ENCODE measurements around the gene PABPN1L. TPM values are rescaled to one million over a fixed set of nuclear protein-coding genes. Genes with fewer than 3 reads are reported as not detected.

The PABPN1L gene
- total RNA-seq, 1 experiment from 2014 or later = not detected

DNA sequence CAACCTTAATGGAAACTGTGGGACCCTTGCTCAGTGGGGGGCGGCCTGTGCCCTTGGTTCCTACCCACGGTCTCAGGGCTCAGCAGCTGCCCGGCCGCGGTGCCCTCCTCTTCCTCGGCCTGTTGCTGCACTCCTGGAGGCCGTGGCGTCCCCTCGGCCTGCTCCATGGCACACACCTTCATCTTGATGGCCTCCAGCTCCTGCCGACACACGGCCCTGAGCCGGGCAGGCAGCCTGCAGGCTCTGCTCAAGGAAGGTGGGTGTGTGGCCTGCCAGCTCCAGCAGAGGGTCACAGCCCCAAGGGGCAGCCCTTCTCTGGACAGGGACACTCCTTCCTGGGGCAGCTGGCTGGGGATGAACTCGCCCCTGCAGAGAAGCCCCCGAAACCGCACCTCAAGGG, 718 bp downstream of the PABPN1L start:
- no peaks in the 10 kb centered on the region; the same call in 1 of the 2 replicates for H3K27me3 ChIP-seq (ENCODE audit: low read length)
- H3K9me2 ChIP-seq (replicated peaks; ENCODE audit: insufficient read depth, low read length) = no peaks in the 10 kb centered on the region
- H3K27ac ChIP-seq (ENCODE audit: low read length) = no peak overlapping the region
- no peak overlapping the region for H3K9ac ChIP-seq (ENCODE audit: low read length)
- H3K79me2 ChIP-seq (ENCODE audit: low read length) = no peaks in the 10 kb centered on the region
- no peaks in the 10 kb centered on the region for H4K20me1 ChIP-seq (ENCODE audit: insufficient read depth, low read depth, low read length)
- no peak overlapping the region for H3K4me2 ChIP-seq (ENCODE audit: low read depth, low read length, poor library complexity, severe bottlenecking)
- DNase-seq = no peak
- H3K4me3 ChIP-seq (ENCODE audit: low read length) = no peak overlapping the region
- H3K36me3 ChIP-seq (ENCODE audit: insufficient read depth, low read length) = no peaks in the 10 kb centered on the region
- H2AFZ ChIP-seq (ENCODE audit: low read length) = no peak overlapping the region
- no peaks in the 10 kb centered on the region for H3K9me3 ChIP-seq (ENCODE audit: low read length)
- H3K4me1 ChIP-seq (ENCODE audit: low read length) = peaks cover 3% of the 10 kb centered on the region

DNA sequence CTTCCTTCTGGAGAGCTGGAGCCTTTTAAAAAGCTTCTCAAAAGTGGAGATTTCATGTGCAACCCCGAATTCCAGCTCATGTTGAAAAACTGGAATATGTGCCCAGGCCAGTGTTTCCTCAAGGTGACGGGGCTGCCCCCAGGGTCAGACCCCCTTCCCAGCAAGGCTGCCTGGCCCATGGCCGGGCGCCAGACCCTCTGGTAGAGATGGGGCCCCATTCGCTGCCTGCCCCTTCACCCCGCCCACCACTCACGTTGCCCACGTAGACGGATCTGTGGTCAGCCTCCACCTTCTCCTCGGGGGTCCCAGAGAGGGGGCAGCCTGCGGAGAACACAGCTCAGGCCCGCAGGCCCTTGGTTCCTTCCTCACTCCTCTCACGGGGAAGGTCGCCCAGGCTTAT, 1.1 kb downstream of the PABPN1L start:
- Histone ChIP-seq H3K27me3 (ENCODE audit: low read length) (no peaks in the 10 kb centered on the region), H3K9me2 (replicated peaks; ENCODE audit: insufficient read depth, low read length) (no peaks in the 10 kb centered on the region), H3K9me3 (ENCODE audit: low read length) (no peaks in the 10 kb centered on the region), H2AFZ (ENCODE audit: low read length) (no peak overlapping the region), H3K4me3 (ENCODE audit: low read length) (no peak overlapping the region), H3K27ac (ENCODE audit: low read length) (no peak overlapping the region), H3K79me2 (ENCODE audit: low read length) (no peaks in the 10 kb centered on the region), H3K9ac (ENCODE audit: low read length) (no peak overlapping the region), H3K4me1 (ENCODE audit: low read length) (no peaks in the 10 kb centered on the region; the same call in none of the 2 replicates), H4K20me1 (ENCODE audit: insufficient read depth, low read depth, low read length) (no peaks in the 10 kb centered on the region), H3K36me3 (ENCODE audit: insufficient read depth, low read length) (no peaks in the 10 kb centered on the region), H3K4me2 (ENCODE audit: low read depth, low read length, poor library complexity, severe bottlenecking) (no peak overlapping the region)
- no peak for DNase-seq

DNA sequence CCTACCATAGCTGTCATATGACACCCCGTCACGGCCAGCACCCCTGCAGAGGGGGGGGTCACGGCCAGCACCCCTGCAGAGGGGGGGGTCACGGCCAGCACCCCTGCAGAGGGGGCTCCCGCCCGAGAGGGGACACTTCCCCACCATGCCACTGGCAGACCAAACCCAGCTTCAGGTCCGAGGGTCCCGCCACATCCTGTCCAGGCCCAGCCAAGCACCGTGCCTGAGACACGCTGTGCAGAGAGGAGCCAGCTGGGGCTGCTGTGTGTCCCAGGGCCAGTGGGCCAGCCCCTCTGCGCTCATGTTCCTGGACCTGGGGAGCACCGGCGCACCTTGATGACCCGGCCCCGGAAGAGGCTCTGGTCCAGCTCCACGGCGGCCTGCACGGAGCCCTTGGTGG, 1.9 kb downstream of the PABPN1L start:
- Histone ChIP-seq H3K9me2 (replicated peaks; ENCODE audit: insufficient read depth, low read length) (no peaks in the 10 kb centered on the region), H2AFZ (ENCODE audit: low read length) (no peak overlapping the region), H3K4me1 (ENCODE audit: low read length) (no peaks in the 10 kb centered on the region; the same call in 1 of the 2 replicates), H3K4me2 (ENCODE audit: low read depth, low read length, poor library complexity, severe bottlenecking) (no peak overlapping the region), H3K36me3 (ENCODE audit: insufficient read depth, low read length) (no peaks in the 10 kb centered on the region), H3K27ac (ENCODE audit: low read length) (no peak overlapping the region), H3K27me3 (ENCODE audit: low read length) (no peaks in the 10 kb centered on the region), H3K9me3 (ENCODE audit: low read length) (no peaks in the 10 kb centered on the region), H3K4me3 (ENCODE audit: low read length) (no peak overlapping the region), H3K79me2 (ENCODE audit: low read length) (no peaks in the 10 kb centered on the region), H3K9ac (ENCODE audit: low read length) (no peak overlapping the region), H4K20me1 (ENCODE audit: insufficient read depth, low read depth, low read length) (no peaks in the 10 kb centered on the region)
- DNase-seq = no peak

DNA sequence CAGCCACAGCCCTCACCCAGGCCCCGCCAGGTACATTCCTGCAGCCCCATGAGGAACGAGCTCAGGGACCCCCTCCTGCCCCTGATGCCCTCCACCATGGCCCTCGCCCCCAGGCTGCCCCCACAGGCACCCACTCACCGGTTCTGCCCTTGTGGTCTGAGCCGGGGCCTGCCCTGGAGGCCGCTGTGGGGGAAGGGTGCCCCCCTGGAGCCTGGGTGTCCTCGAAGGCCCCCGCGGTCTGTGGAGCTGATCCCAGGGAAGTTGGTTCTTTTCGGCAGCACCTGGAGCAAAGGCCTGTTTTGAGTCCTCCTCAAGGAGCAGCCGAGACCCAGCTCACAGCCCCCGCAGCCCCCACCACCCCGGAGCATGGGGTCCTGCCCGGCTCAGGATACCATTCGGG, 2.4 kb downstream of the PABPN1L start:
- H4K20me1 ChIP-seq (ENCODE audit: insufficient read depth, low read depth, low read length) = no peaks in the 10 kb centered on the region
- H3K4me1 ChIP-seq (ENCODE audit: low read length) = no peaks in the 10 kb centered on the region; the same call in 1 of the 2 replicates
- H3K79me2 ChIP-seq (ENCODE audit: low read length) = no peaks in the 10 kb centered on the region
- no peak for DNase-seq
- H3K4me3 ChIP-seq (ENCODE audit: low read length) = no peak overlapping the region
- no peaks in the 10 kb centered on the region for H3K36me3 ChIP-seq (ENCODE audit: insufficient read depth, low read length)
- no peak overlapping the region for H2AFZ ChIP-seq (ENCODE audit: low read length)
- H3K27me3 ChIP-seq (ENCODE audit: low read length) = no peaks in the 10 kb centered on the region
- H3K9me3 ChIP-seq (ENCODE audit: low read length) = no peaks in the 10 kb centered on the region
- no peaks in the 10 kb centered on the region for H3K9me2 ChIP-seq (replicated peaks; ENCODE audit: insufficient read depth, low read length)
- no peak overlapping the region for H3K9ac ChIP-seq (ENCODE audit: low read length)
- no peak overlapping the region for H3K27ac ChIP-seq (ENCODE audit: low read length)
- H3K4me2 ChIP-seq (ENCODE audit: low read depth, low read length, poor library complexity, severe bottlenecking) = no peak overlapping the region

DNA sequence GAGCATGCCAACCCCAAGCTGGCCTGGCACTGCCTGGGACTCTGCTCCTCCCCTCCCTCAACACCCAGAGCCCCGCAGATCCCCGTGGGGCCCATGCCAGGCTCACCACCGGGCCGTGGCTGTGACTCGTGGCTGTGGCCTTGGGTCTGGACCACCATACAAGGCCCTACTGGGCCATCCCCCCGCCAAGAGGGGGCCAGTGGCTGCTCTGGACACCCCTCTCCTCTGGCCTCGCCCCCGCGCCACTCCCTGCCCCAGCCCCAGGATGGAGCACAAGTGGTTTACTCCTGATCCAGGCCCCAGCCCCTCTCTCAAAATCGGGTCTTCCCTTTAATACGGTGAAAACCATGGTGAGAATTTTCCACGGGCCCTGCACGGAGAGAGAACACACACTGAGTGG, 3.0 kb downstream of the PABPN1L start:
- H4K20me1 ChIP-seq (ENCODE audit: insufficient read depth, low read depth, low read length) = no peaks in the 10 kb centered on the region
- H3K27ac ChIP-seq (ENCODE audit: low read length) = no peak overlapping the region
- H2AFZ ChIP-seq (ENCODE audit: low read length) = no peak overlapping the region
- no peak overlapping the region for H3K4me2 ChIP-seq (ENCODE audit: low read depth, low read length, poor library complexity, severe bottlenecking)
- peaks cover 3% of the 10 kb centered on the region for H3K79me2 ChIP-seq (ENCODE audit: low read length)
- H3K4me1 ChIP-seq (ENCODE audit: low read length) = peaks cover under 1% of the 10 kb centered on the region; the same call in 1 of the 2 replicates
- DNase-seq = no peak
- H3K9ac ChIP-seq (ENCODE audit: low read length) = no peak overlapping the region
- no peaks in the 10 kb centered on the region for H3K27me3 ChIP-seq (ENCODE audit: low read length)
- H3K9me3 ChIP-seq (ENCODE audit: low read length) = no peaks in the 10 kb centered on the region
- no peaks in the 10 kb centered on the region for H3K36me3 ChIP-seq (ENCODE audit: insufficient read depth, low read length)
- no peaks in the 10 kb centered on the region for H3K9me2 ChIP-seq (replicated peaks; ENCODE audit: insufficient read depth, low read length)
- no peak overlapping the region for H3K4me3 ChIP-seq (ENCODE audit: low read length)

DNA sequence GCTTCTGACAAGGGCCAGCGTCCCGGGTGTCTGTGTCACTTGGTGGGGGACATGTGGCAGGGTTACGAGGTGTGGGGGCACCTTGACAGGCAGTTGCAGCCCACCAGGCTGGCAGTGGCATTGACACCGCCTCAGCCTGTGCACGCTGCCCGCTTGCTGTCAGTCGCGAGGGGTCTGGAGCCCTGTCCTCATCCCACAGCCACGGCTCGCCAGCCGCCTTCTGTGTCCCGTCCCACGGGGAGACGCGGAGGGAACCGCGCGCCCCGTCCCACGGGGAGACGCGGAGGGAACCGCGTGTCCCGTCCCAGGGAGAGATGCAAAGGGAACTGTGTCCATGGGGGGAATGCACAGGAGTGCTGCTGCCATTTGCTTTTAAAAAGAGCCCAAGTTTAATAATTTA, 3.5 kb downstream of the PABPN1L start:
- H3K4me3 ChIP-seq (ENCODE audit: low read length) = no peak overlapping the region
- no peak overlapping the region for H3K4me2 ChIP-seq (ENCODE audit: low read depth, low read length, poor library complexity, severe bottlenecking)
- H3K36me3 ChIP-seq (ENCODE audit: insufficient read depth, low read length) = no peaks in the 10 kb centered on the region
- no peak for DNase-seq
- H3K9ac ChIP-seq (ENCODE audit: low read length) = no peak overlapping the region
- H3K27ac ChIP-seq (ENCODE audit: low read length) = no peak overlapping the region
- no peaks in the 10 kb centered on the region for H3K9me3 ChIP-seq (ENCODE audit: low read length)
- H2AFZ ChIP-seq (ENCODE audit: low read length) = no peak overlapping the region
- peaks cover 5% of the 10 kb centered on the region for H3K4me1 ChIP-seq (ENCODE audit: low read length)
- H3K27me3 ChIP-seq (ENCODE audit: low read length) = no peaks in the 10 kb centered on the region
- H4K20me1 ChIP-seq (ENCODE audit: insufficient read depth, low read depth, low read length) = no peaks in the 10 kb centered on the region
- no peaks in the 10 kb centered on the region for H3K9me2 ChIP-seq (replicated peaks; ENCODE audit: insufficient read depth, low read length)
- H3K79me2 ChIP-seq (ENCODE audit: low read length) = peaks cover 8% of the 10 kb centered on the region

DNA sequence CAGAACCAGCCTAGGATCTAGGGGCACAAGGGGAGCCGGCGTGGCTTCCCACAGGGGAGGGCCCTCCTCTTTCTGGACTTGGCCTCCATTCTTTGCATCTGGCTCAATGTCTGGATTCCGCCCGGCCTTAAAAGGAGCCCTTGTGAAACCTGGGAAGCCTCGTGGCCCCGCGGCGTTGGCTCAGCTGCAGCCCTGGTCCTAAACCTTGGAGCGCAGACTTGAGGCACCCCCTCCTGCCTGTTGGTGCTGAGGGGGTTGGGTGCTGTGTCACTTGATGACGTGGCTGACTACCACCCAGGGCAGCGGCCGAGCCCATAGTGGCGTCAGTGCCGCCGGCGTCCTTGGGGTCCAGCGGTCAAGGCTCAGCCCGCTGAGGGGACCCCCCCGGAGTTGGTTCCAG, 5.1 kb downstream of the PABPN1L start:
- Histone ChIP-seq H4K20me1 (ENCODE audit: insufficient read depth, low read depth, low read length) (no peaks in the 10 kb centered on the region), H2AFZ (ENCODE audit: low read length) (no peak overlapping the region), H3K9ac (ENCODE audit: low read length) (no peak overlapping the region), H3K27me3 (ENCODE audit: low read length) (no peaks in the 10 kb centered on the region), H3K9me3 (ENCODE audit: low read length) (no peaks in the 10 kb centered on the region), H3K4me2 (ENCODE audit: low read depth, low read length, poor library complexity, severe bottlenecking) (no peak overlapping the region), H3K9me2 (replicated peaks; ENCODE audit: insufficient read depth, low read length) (no peaks in the 10 kb centered on the region), H3K4me3 (ENCODE audit: low read length) (no peak overlapping the region), H3K36me3 (ENCODE audit: insufficient read depth, low read length) (no peaks in the 10 kb centered on the region), H3K4me1 (ENCODE audit: low read length) (peaks cover 8% of the 10 kb centered on the region), H3K27ac (ENCODE audit: low read length) (no peak overlapping the region), H3K79me2 (ENCODE audit: low read length) (peaks cover 17% of the 10 kb centered on the region)
- no peak for DNase-seq

DNA sequence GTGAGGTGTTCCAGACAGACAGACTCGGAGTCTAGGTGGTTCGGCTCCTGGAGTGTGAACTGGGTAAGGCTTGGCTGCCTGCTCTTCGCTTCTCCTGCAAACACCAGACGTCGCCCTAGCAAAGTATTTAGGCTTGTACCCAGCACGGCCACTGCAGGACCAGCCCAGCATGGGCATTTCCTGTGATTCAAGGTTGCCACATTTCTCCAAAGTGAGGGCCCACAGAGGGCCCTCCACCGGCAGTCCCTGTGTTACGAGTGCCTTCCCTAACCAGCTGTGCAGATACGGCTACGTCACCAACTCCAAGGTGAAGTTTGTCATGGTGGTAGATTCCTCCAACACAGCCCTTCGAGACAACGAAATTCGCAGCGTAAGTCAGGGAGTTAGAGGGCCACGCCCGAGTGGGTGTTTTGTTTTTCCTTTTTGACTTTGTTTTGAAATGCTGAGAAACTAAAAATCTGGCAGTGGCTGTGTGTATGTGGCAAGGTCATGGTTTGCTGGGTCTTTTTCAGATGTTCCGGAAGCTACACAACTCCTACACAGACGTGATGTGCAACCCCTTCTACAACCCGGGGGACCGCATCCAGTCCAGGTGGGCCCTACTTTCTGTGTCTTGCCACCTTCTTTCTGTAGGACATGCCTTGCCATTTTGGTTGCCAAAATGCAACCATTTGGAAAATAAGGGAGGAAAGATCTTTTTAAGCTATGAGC, 6.9 kb downstream of the PABPN1L start:
- Histone ChIP-seq H3K9me2 (replicated peaks; ENCODE audit: insufficient read depth, low read length) (no peaks in the 10 kb centered on the region), H3K9ac (ENCODE audit: low read length) (no peak overlapping the region), H3K4me2 (ENCODE audit: low read depth, low read length, poor library complexity, severe bottlenecking) (no peak overlapping the region), H3K4me3 (ENCODE audit: low read length) (no peak overlapping the region), H3K27ac (ENCODE audit: low read length) (no peak overlapping the region), H3K9me3 (ENCODE audit: low read length) (no peaks in the 10 kb centered on the region), H3K79me2 (ENCODE audit: low read length) (peaks cover 29% of the 10 kb centered on the region), H3K27me3 (ENCODE audit: low read length) (no peaks in the 10 kb centered on the region), H3K4me1 (ENCODE audit: low read length) (peaks cover 22% of the 10 kb centered on the region), H3K36me3 (ENCODE audit: insufficient read depth, low read length) (no peaks in the 10 kb centered on the region), H4K20me1 (ENCODE audit: insufficient read depth, low read depth, low read length) (peaks cover 5% of the 10 kb centered on the region; the same call in 1 of the 2 replicates), H2AFZ (ENCODE audit: low read length) (no peak overlapping the region)
- no peak for DNase-seq
